SK-N-MC (cell line): ENCODE measurements around the gene MAP7D2.

Experiments used
- EZH2 ChIP-seq: fragments of 200-600 bp; sonication (generic); IDR thresholded peaks from one replicate; pipeline ENCODE4 v1.6.1; 2017; ENCODE audit warnings: antibody characterized with exemption
- FOXP2 ChIP-seq: optimal IDR thresholded peaks from 2 replicates; pipeline ENCODE3; 2011; ENCODE audit warnings: mild to moderate bottlenecking, moderate library complexity; ENCODE audit not compliant: insufficient read depth; ENCODE audit errors: extremely low read length, control extremely low read depth
- POLR2AphosphoS5 ChIP-seq: IDR thresholded peaks from 2 replicates; pipeline ENCODE4 v1.6.1; 2012; ENCODE audit warnings: mild to moderate bottlenecking, low read depth, low read length, borderline replicate concordance

GRCh38 chrX:20071511-20072079, 45.1 kb downstream of the MAP7D2 start:
- TF ChIP-seq POLR2AphosphoS5 (no peak), EZH2 (no peak), FOXP2 (no peak)
